Testis (tissue), 3 donors: ENCODE results near the gene FRS2. TPM values are rescaled to one million over a fixed set of nuclear protein-coding genes. Genes with fewer than 3 reads are reported as not detected.
"Not testable (repeated sequence)": the region's sequence is repeated elsewhere in the genome, so short reads cannot be mapped to it uniquely, and the experiment has no call there.

Source experiments
- DNase-seq: peaks from one replicate; pipeline ENCODE4 v3.0.0-alpha.2; 2019
- H3K27ac ChIP-seq, 2 donors: fragments of 200-600 bp; sonication (generic); one replicate each; pipeline ENCODE4 v1.5.1; 2019
- H3K27me3 ChIP-seq: fragments of 200-600 bp; sonication (generic); one replicate; pipeline ENCODE4 v1.5.1; 2019
- H3K36me3 ChIP-seq: fragments of 200-600 bp; sonication (generic); one replicate; pipeline ENCODE4 v1.5.1; 2017; ENCODE audit warnings: low read depth; ENCODE audit errors: missing control alignments
- H3K4me1 ChIP-seq: fragments of 200-600 bp; sonication (generic); one replicate; pipeline ENCODE4 v1.5.1; 2019
- H3K4me3 ChIP-seq, 2 donors: fragments of 200-600 bp; sonication (generic); one replicate each; pipeline ENCODE4 v1.5.1; 2017 to 2019
- H3K9me3 ChIP-seq: fragments of 200-600 bp; sonication (generic); one replicate; pipeline ENCODE4 v1.5.1; 2017
- CTCF ChIP-seq, 3 experiments: fragments of 450-650 bp in 2 of 3; fragments of 200-600 bp in 1 of 3; sonication (generic) in 1 of 3; IDR thresholded peaks; one replicate each; pipeline ENCODE4 v1.5.1; 2016 to 2019; ENCODE audit warnings: antibody characterized with exemption in 3 of 3, mild to moderate bottlenecking in 2 of 3, moderate library complexity in 1 of 3
- POLR2A ChIP-seq: fragments of 450-650 bp; IDR thresholded peaks from one replicate; pipeline ENCODE4 v1.6.1; 2017; ENCODE audit warnings: antibody characterized with exemption, mild to moderate bottlenecking, moderate library complexity
- WGBS, 2 donors: methylation state at CpG; one replicate each; pipeline ENCODE4 v1.1.5; 2018; 5-methylcytosine and 5-hydroxymethylcytosine counted together
- intact Hi-C: fragments of 100-400 bp; cut with DNase I; formaldehyde crosslinking; loops from one replicate; pipeline ENCODE4 v1.15.1; 2023; ENCODE audit warnings: low total_unique reads
- polyA plus RNA-seq: library from polyadenylated mRNA; stranded (reverse); fragments of 350-450 nt; fragmentation: Illumina TruSeq; extraction: RNeasy Lipid Tissue Mini Kit (QIAGEN cat#74804); gene quantifications from one replicate; pipeline ENCODE4 v1.2.3, GENCODE V29; 2014; ENCODE audit warnings: low read depth, low replicate concordance; ENCODE audit not compliant: insufficient read depth
- total RNA-seq, 2 donors: library from RNA; depleted of rRNA; stranded (reverse); fragments of >200 nt; gene quantifications; one replicate each; pipeline ENCODE4 v1.2.3, GENCODE V29; 2016

FRS2 gene
- total and polyA plus RNA-seq, 3 donors from 2014 or later: 21.6 to 47.8 (median 38.3) TPM

- intact Hi-C loops: no loop called here
- Histone ChIP-seq H3K9me3 (no peaks in the 10 kb centered on the region), H3K27ac (no peak overlapping the region), H3K36me3 (no peaks in the 10 kb centered on the region), H3K4me3 (no peak overlapping the region), H3K27me3 (no peaks in the 10 kb centered on the region), H3K4me1 (no peaks in the 10 kb centered on the region)
- no peak for DNase-seq
- TF ChIP-seq POLR2A (no peak), CTCF (IDR thresholded peaks at IDR 0.05) (no peak)
These were observed 132.8 kb downstream of the FRS2 start for GRCh38 chr12:69602954-69603353.

- H3K36me3 ChIP-seq, H3K27ac ChIP-seq, H3K9me3 ChIP-seq, intact Hi-C loops, H3K4me1 ChIP-seq, H3K4me3 ChIP-seq, H3K27me3 ChIP-seq, DNase-seq: not testable (repeated sequence)
- 97 to 98% methylated on average over 6 of the region's 6 CpGs for WGBS, 2 donors
These were observed 133.4 kb downstream of the FRS2 start for GRCh38 chr12:69603556-69603955.

GRCh38 chr12:69604275-69604674, 134.1 kb downstream of the FRS2 start:
- H3K4me3 ChIP-seq, H3K9me3 ChIP-seq, H3K36me3 ChIP-seq, H3K4me1 ChIP-seq, H3K27ac ChIP-seq, intact Hi-C loops, H3K27me3 ChIP-seq, DNase-seq: not testable (repeated sequence)
- 79% methylated on average over 2 of the region's 3 CpGs for WGBS, 2 donors

- Histone ChIP-seq H3K4me1 (no peaks in the 10 kb centered on the region), H3K27ac (no peak overlapping the region), H3K36me3 (no peaks in the 10 kb centered on the region), H3K4me3 (no peak overlapping the region), H3K27me3 (no peaks in the 10 kb centered on the region), H3K9me3 (no peaks in the 10 kb centered on the region)
- no peak for DNase-seq
- TF ChIP-seq CTCF (IDR thresholded peaks at IDR 0.05): no peak
- no peak for TF ChIP-seq POLR2A
- intact Hi-C loops: no loop called here
- WGBS, 2 donors: 78 to 81% methylated on average over 2 of the region's 2 CpGs
These were observed 137.9 kb downstream of the FRS2 start for GRCh38 chr12:69608114-69608513.

- intact Hi-C loops: no loop called here
- H3K36me3 ChIP-seq: no peaks in the 10 kb centered on the region
- H3K9me3 ChIP-seq: no peaks in the 10 kb centered on the region
- TF ChIP-seq POLR2A: no peak
- no peak overlapping the region for H3K27ac ChIP-seq
- H3K4me3 ChIP-seq: no peak overlapping the region
- no peaks in the 10 kb centered on the region for H3K27me3 ChIP-seq
- 87 to 96% methylated on average over 8 to 15 of the region's 15 CpGs for WGBS, 2 donors
- no peaks in the 10 kb centered on the region for H3K4me1 ChIP-seq
- no peak for DNase-seq
These were observed 139.9 kb downstream of the FRS2 start for GRCh38 chr12:69610126-69610525.

- H3K4me3 ChIP-seq: no peak within 1 kb of the TSS
- WGBS, 2 donors: 80 to 100% methylated on average over 6 to 11 of the region's 11 CpGs
- no peaks in the 10 kb centered on the region for H3K36me3 ChIP-seq
- no peaks in the 10 kb centered on the region for H3K4me1 ChIP-seq
- intact Hi-C loops: no loop called here
- H3K9me3 ChIP-seq: no peaks in the 10 kb centered on the region
- no peaks in the 10 kb centered on the region for H3K27me3 ChIP-seq
- no peak within 1 kb of the TSS for H3K27ac ChIP-seq
- DNase-seq: no peak
- TF ChIP-seq CTCF (IDR thresholded peaks at IDR 0.05) (no peak), POLR2A (no peak)
These were observed 140.5 kb downstream of the FRS2 start, which contains the start of gene LRRC10 for GRCh38 chr12:69610729-69611128. Gene LRRC10, minus strand, starts transcription at chr12:69610907. Its CDS starts 69 bp downstream, at chr12:69610838.
